Measurements from ENCODE around the gene BMERB1. TPM values are rescaled to one million over a fixed set of nuclear protein-coding genes. Genes with fewer than 3 reads are reported as not detected.
"Not testable (repeated sequence)": the region's sequence is repeated elsewhere in the genome, so short reads cannot be mapped to it uniquely, and the experiment has no call there.

The BMERB1 gene
- 16.0 and 17.4 TPM in 2 replicates for total RNA-seq

DNA sequence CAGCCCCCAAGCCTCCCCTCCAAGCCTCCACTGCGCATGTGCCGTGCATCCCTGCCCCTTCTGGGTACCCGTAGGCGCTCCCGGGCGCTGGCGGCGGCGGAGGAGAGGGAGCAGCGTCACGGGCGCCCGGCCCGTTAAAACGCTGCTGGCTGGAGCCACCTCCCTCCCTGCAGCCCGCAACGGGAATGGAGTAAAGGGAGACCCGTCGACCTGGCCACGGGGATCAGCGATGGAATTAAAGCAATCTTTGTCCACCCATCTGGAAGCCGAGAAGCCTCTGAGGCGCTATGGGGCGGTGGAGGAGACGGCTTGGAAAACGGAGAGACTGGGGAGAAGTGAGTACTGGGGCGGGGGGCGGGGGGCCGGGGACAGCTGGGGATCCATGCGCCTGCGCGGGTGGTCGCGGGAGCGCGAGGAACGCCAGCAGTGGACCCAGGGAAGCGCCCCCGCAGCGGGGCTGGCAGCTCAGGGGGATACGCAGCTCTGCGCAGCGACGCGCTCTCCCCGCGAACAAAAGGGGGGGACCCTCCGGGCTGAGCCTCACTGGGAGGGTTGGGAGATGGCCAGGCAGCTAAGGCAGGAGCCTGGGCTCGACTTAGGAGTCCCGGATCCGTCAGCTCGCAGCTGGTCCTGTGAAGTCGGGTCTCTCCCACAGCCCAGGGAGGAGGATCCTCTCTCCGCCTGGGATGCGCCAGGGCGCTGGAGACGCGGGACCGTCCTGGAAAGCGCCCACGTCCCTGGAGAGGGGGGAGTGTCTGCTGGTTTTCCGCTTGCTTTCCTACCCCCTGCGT is at the start of gene BMERB1:
Gene BMERB1, plus strand, starts transcription at position 164 of the 791 bp plus-strand sequence. Its CDS starts 66 bp downstream, at position 230.
- Mint-ChIP-seq H3K4me3 (peak within 1 kb of the TSS; percentile 93), H3K36me3 (ENCODE audit: low read depth) (peaks cover 3% of the 10 kb centered on the region), H3K4me1 (ENCODE audit: low read depth) (peaks cover 17% of the 10 kb centered on the region), H3K27ac (peak within 1 kb of the TSS; percentile 52), H3K9me3 (no peaks in the 10 kb centered on the region), H3K27me3 (ENCODE audit: insufficient read depth) (peaks cover 23% of the 10 kb centered on the region)
- DNase-seq (ENCODE audit: low spot score) = peak; percentile 31
- intact Hi-C loops (cut with micrococcal nuclease) = loop anchor here (2.0 to 5.0 kb wide), 3 partner anchors 58 to 208 kb away; partner anchors contain the start of gene MARF1

DNA sequence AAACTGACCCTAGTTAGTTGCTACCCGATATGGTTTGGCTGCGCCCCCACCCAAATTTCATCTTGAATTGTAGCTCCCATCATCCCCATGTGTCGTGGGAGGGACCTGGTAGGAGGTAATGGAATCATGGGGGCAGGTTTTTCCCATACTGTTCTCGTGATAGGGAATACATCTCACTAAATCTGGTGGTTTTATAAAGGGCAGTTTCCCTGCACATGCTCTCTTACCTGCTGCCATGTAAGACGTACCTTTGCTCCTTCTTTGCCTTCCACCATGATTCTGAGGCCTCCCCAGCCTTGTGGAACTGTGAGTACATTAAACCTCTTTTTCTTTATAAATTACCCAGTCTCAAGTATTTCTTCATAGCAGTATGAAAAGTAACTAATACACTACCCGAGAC is 46.3 kb upstream of the BMERB1 start:
- DNase-seq (ENCODE audit: low spot score); H3K9me3 Mint-ChIP-seq; H3K27ac Mint-ChIP-seq; H3K36me3 Mint-ChIP-seq (ENCODE audit: low read depth); H3K4me3 Mint-ChIP-seq; intact Hi-C loops (cut with micrococcal nuclease); H3K4me1 Mint-ChIP-seq (ENCODE audit: low read depth); H3K27me3 Mint-ChIP-seq (ENCODE audit: insufficient read depth): not testable (repeated sequence)

DNA sequence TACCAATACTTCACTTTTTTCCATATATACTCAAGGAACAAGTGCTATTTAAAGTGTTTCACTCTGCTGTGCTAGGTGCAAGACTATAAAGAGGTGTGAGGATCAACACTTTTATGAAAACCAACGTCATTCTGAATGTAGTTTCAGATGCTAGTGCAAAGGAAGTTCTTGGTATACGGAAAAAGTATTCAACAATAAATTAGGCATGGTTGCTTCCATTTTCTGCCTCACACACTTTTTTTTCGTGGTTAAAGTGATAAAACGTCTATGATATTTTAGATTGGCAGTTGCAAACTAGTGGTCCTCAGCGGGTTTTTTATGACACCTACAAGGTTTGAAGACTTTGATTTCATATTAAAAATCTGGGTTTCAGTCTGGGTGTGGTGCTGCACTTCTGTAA is 44.5 kb upstream of the BMERB1 start:
- H3K4me1 Mint-ChIP-seq (ENCODE audit: low read depth); H3K27me3 Mint-ChIP-seq (ENCODE audit: insufficient read depth); H3K36me3 Mint-ChIP-seq (ENCODE audit: low read depth); H3K9me3 Mint-ChIP-seq; intact Hi-C loops (cut with micrococcal nuclease); DNase-seq (ENCODE audit: low spot score); H3K27ac Mint-ChIP-seq; H3K4me3 Mint-ChIP-seq: not testable (repeated sequence)

DNA sequence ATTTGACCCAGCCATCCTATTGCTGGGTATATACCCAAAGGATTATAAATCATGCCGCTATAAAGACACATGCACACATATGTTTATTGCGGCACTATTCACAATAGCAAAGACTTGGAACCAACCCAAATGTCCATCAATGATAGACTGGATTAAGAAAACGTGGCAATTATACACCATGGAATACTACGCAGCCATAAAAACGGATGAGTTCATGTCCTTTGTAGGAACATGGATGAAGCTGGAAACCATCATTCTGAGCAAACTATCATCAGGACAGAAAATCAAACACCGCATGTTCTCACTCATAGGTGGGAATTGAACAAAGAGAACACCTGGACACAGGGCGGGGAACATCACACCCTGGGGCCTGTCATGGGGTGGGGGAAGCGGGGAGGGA is 41.4 kb upstream of the BMERB1 start:
- H3K36me3 Mint-ChIP-seq (ENCODE audit: low read depth); H3K27ac Mint-ChIP-seq; H3K9me3 Mint-ChIP-seq; DNase-seq (ENCODE audit: low spot score); intact Hi-C loops (cut with micrococcal nuclease); H3K4me3 Mint-ChIP-seq; H3K4me1 Mint-ChIP-seq (ENCODE audit: low read depth): not testable (repeated sequence)
- peaks cover 13% of the 10 kb centered on the region for H3K27me3 Mint-ChIP-seq (ENCODE audit: insufficient read depth)

DNA sequence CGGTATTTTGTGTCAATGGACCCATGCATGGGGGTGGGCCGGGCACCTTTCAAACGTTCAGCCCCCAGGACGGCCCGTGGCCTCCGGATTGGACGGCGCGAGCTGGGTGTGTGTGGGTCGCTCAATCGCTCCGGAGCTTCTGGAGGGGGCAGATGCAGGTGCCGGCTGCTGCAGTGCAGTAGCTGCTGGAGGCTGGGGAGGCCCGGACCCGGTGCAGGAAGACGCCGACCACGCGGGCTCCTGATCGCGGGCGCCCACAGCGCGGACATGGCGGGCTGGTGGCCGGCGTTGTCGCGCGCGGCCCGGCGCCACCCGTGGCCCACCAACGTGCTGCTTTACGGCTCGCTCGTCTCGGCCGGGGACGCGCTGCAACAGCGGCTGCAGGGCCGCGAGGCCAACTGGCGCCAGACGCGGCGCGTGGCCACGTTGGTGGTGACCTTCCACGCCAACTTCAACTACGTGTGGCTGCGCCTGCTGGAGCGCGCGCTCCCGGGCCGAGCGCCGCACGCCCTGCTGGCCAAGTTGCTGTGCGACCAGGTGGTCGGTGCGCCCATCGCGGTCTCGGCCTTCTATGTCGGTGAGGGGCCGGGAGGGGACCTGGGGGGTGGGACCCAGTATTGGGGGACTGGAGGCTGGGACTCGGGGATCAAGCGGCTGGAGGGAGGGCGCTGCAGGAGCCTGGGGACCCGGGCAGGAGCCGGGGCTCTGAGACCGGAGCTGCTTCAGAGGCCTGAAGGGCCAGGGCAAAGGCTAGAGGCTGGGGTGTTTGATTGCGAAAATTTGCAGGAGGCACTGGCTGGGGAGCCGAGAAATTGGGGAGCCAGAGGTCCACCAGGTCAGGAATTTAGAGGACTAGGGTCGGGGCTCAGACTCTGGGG is 38.5 kb upstream of the BMERB1 start, which contains the start of gene MPV17L:
Gene MPV17L, plus strand, starts transcription at position 124 of the 878 bp plus-strand sequence. Its CDS starts 144 bp downstream, at position 268.
- H3K9me3 Mint-ChIP-seq; H3K36me3 Mint-ChIP-seq (ENCODE audit: low read depth); DNase-seq (ENCODE audit: low spot score); H3K4me3 Mint-ChIP-seq; H3K4me1 Mint-ChIP-seq (ENCODE audit: low read depth); H3K27ac Mint-ChIP-seq; intact Hi-C loops (cut with micrococcal nuclease): not testable (repeated sequence)
- peaks cover 21% of the 10 kb centered on the region for H3K27me3 Mint-ChIP-seq (ENCODE audit: insufficient read depth)

GRCh38 chr16:15396509-15396829 is 37.9 kb upstream of the BMERB1 start:
- H3K4me3 Mint-ChIP-seq; H3K4me1 Mint-ChIP-seq (ENCODE audit: low read depth); intact Hi-C loops (cut with micrococcal nuclease); H3K36me3 Mint-ChIP-seq (ENCODE audit: low read depth); H3K27ac Mint-ChIP-seq; H3K9me3 Mint-ChIP-seq; DNase-seq (ENCODE audit: low spot score): not testable (repeated sequence)
- peaks cover 21% of the 10 kb centered on the region for H3K27me3 Mint-ChIP-seq (ENCODE audit: insufficient read depth)

- Mint-ChIP-seq H3K27me3 (ENCODE audit: insufficient read depth) (peaks cover 21% of the 10 kb centered on the region), H3K4me3 (no peak overlapping the region), H3K36me3 (ENCODE audit: low read depth) (no peaks in the 10 kb centered on the region), H3K27ac (no peak overlapping the region), H3K4me1 (ENCODE audit: low read depth) (no peaks in the 10 kb centered on the region), H3K9me3 (no peaks in the 10 kb centered on the region)
- DNase-seq (ENCODE audit: low spot score) = no peak
- intact Hi-C loops (cut with micrococcal nuclease) = no loop called here
These were observed 37.3 kb upstream of the BMERB1 start for GRCh38 chr16:15396948-15397594.

GRCh38 chr16:15398618-15399316 is 35.6 kb upstream of the BMERB1 start:
- no peaks in the 10 kb centered on the region for H3K36me3 Mint-ChIP-seq (ENCODE audit: low read depth)
- peaks cover 21% of the 10 kb centered on the region for H3K27me3 Mint-ChIP-seq (ENCODE audit: insufficient read depth)
- H3K27ac Mint-ChIP-seq = no peak overlapping the region
- H3K4me3 Mint-ChIP-seq = no peak overlapping the region
- DNase-seq (ENCODE audit: low spot score) = no peak
- intact Hi-C loops (cut with micrococcal nuclease) = no loop called here
- H3K4me1 Mint-ChIP-seq (ENCODE audit: low read depth) = no peaks in the 10 kb centered on the region
- H3K9me3 Mint-ChIP-seq = no peaks in the 10 kb centered on the region

DNA sequence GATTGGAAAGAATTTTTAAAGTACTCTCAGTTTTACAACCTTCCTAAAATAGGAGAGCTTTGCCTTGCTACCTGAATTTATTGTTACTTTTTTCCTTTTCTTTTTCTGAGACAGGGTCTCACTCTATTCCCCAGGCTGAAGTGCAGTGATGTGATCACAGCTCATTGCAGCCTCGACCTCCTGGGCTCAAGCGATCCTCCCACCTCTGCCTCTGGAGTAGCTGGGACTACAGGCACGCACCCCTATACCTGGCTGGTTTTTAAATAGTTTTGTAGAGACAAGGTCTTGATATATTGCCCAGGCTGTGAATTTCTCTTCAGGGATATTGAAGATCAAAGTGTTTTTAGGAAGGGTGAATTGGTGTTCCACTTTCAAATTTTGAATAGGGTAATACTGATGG is 35.1 kb upstream of the BMERB1 start:
- DNase-seq (ENCODE audit: low spot score) = no peak
- Mint-ChIP-seq H3K9me3 (no peaks in the 10 kb centered on the region), H3K36me3 (ENCODE audit: low read depth) (no peaks in the 10 kb centered on the region), H3K4me3 (no peak overlapping the region), H3K4me1 (ENCODE audit: low read depth) (no peaks in the 10 kb centered on the region), H3K27me3 (ENCODE audit: insufficient read depth) (peaks cover 21% of the 10 kb centered on the region), H3K27ac (no peak overlapping the region)
- intact Hi-C loops (cut with micrococcal nuclease) = no loop called here

DNA sequence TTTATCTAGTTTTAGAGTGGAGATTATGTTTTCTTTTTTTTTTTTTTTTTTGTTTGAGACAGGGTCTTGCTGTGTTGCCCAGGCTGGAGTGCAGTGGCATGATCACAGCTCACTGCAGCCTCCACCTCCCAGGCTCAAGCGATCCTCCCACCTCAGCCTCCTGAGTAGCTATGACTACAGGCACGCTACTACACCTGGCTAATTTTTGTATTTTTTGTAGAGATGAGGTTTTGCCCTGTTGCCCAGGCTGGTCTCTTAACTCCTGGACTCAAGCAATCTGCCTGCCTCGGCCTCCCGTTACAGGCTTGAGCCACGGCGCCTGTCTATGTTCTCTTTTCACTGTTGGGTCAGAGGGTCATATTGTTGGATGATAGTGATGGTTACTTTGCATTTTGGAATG is 34.1 kb upstream of the BMERB1 start:
- H3K4me1 Mint-ChIP-seq (ENCODE audit: low read depth); H3K36me3 Mint-ChIP-seq (ENCODE audit: low read depth); H3K9me3 Mint-ChIP-seq; DNase-seq (ENCODE audit: low spot score); H3K4me3 Mint-ChIP-seq; intact Hi-C loops (cut with micrococcal nuclease); H3K27ac Mint-ChIP-seq: not testable (repeated sequence)
- H3K27me3 Mint-ChIP-seq (ENCODE audit: insufficient read depth) = peaks cover 17% of the 10 kb centered on the region

DNA sequence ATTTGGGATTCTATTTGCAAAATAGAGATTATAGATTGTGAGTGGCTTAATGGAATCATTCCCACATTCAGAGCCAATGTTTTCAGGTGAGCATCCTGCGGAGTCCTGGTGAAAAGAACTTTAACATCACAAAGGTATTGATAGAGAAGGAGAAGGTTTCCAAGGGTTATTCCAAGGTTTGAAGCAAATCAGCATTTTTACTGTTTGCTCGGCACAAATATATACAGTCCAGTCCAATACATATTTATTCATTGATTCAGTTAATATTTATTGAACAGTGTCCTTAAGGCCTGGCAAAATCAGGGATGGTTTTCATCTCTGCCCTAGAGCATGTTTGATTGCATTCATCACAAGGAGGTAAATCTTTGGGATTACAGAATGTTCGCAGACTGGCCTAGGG is 32.4 kb upstream of the BMERB1 start:
- Mint-ChIP-seq H3K27me3 (ENCODE audit: insufficient read depth) (peaks cover 10% of the 10 kb centered on the region), H3K4me1 (ENCODE audit: low read depth) (no peaks in the 10 kb centered on the region)

DNA sequence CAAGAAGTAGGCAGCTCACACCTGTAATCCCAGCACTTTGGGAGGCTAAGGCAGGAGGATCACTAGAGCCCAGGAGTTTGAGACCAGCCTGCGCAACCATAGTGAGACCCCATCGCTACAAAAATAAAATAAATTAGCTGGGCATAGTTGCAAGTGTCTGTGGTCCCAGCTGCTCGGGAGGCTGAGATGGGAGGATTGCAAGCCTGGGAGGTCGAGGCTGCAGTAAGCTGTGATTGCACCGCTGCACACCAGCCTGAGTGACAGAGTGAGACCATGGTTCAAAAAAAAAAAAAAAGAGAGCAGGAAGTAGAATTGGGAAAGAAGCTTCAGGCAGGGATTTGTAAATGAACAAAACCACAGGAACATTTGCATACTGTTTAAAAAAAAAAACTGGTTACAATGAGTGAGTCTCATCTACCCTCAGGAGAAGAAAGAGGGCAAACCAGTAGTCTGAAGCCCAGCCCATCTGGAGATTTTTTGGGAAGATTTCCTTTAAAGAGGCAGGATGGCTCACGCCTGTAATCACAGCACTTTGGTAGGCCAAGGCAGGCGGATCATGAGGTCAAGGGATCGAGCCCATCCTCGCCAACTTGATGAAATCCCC is 30.9 kb upstream of the BMERB1 start:
- no peak overlapping the region for H3K4me3 Mint-ChIP-seq
- H3K4me1 Mint-ChIP-seq (ENCODE audit: low read depth) = no peaks in the 10 kb centered on the region
- H3K27ac Mint-ChIP-seq = no peak overlapping the region
- no peaks in the 10 kb centered on the region for H3K9me3 Mint-ChIP-seq
- DNase-seq (ENCODE audit: low spot score) = no peak
- H3K36me3 Mint-ChIP-seq (ENCODE audit: low read depth) = no peaks in the 10 kb centered on the region
- intact Hi-C loops (cut with micrococcal nuclease) = no loop called here
- H3K27me3 Mint-ChIP-seq (ENCODE audit: insufficient read depth) = peaks cover 6% of the 10 kb centered on the region

More for the DNA sequence above, 32.4 kb upstream of the BMERB1 start:
- H3K36me3 Mint-ChIP-seq (ENCODE audit: low read depth) = no peaks in the 10 kb centered on the region
- no peak overlapping the region for H3K4me3 Mint-ChIP-seq
- no peaks in the 10 kb centered on the region for H3K9me3 Mint-ChIP-seq
- no peak for DNase-seq (ENCODE audit: low spot score)
- H3K27ac Mint-ChIP-seq = no peak overlapping the region
- intact Hi-C loops (cut with micrococcal nuclease) = no loop called here
